ENCODE data around the gene MYEF2.

MYEF2 gene

GRCh38 chr15:48149858-48150257 lies 28.2 kb downstream of the MYEF2 start:
- no peaks in the 10 kb centered on the region for H3K4me1 ChIP-seq (ENCODE audit: control insufficient read depth, insufficient read depth, low read length)
- H3K4me3 ChIP-seq (ENCODE audit: low read length), result no peak overlapping the region
- WGBS (ENCODE audit: insufficient coverage, insufficient read length), result no CpG with 5 or more reads among the region's 4 CpGs
- no peaks in the 10 kb centered on the region for H3K27me3 ChIP-seq (ENCODE audit: control insufficient read depth, insufficient read depth, low read length)
- no peaks in the 10 kb centered on the region; the same call in 1 of the 2 replicates for H3K36me3 ChIP-seq (ENCODE audit: control insufficient read depth, insufficient read depth, low read length)
- DNase-seq (ENCODE audit: low read depth, low spot score), result no peak
- H3K9me3 ChIP-seq (ENCODE audit: control insufficient read depth, insufficient read depth, low read length), result no peaks in the 10 kb centered on the region
- no peak overlapping the region for H3K27ac ChIP-seq (ENCODE audit: low read length)

- H3K9me3 ChIP-seq (ENCODE audit: control insufficient read depth, insufficient read depth, low read length), result no peaks in the 10 kb centered on the region
- no peak overlapping the region for H3K4me3 ChIP-seq (ENCODE audit: low read length)
- H3K4me1 ChIP-seq (ENCODE audit: control insufficient read depth, insufficient read depth, low read length), result no peaks in the 10 kb centered on the region
- DNase-seq (ENCODE audit: low read depth, low spot score), result no peak
- H3K27ac ChIP-seq (ENCODE audit: low read length), result no peak overlapping the region
- H3K36me3 ChIP-seq (ENCODE audit: control insufficient read depth, insufficient read depth, low read length), result no peaks in the 10 kb centered on the region; the same call in 1 of the 2 replicates
- H3K27me3 ChIP-seq (ENCODE audit: control insufficient read depth, insufficient read depth, low read length), result no peaks in the 10 kb centered on the region
Measured at GRCh38 chr15:48147358-48147757, 30.7 kb downstream of the MYEF2 start.

- DNase-seq (ENCODE audit: low read depth, low spot score), result no peak
- Histone ChIP-seq H3K27ac (ENCODE audit: low read length) (no peak overlapping the region), H3K4me3 (ENCODE audit: low read length) (no peak overlapping the region), H3K9me3 (ENCODE audit: control insufficient read depth, insufficient read depth, low read length) (no peaks in the 10 kb centered on the region), H3K4me1 (ENCODE audit: control insufficient read depth, insufficient read depth, low read length) (no peaks in the 10 kb centered on the region), H3K27me3 (ENCODE audit: control insufficient read depth, insufficient read depth, low read length) (no peaks in the 10 kb centered on the region), H3K36me3 (ENCODE audit: control insufficient read depth, insufficient read depth, low read length) (no peaks in the 10 kb centered on the region; the same call in 1 of the 2 replicates)
Measured at GRCh38 chr15:48145923-48146322, 32.2 kb downstream of the MYEF2 start.

GRCh38 chr15:48144889-48145288 lies 33.2 kb downstream of the MYEF2 start:
- no CpG with 5 or more reads among the region's 1 CpG for WGBS (ENCODE audit: insufficient coverage, insufficient read length)

GRCh38 chr15:48143856-48144255 lies 34.2 kb downstream of the MYEF2 start:
- no peak for DNase-seq (ENCODE audit: low read depth, low spot score)
- H3K36me3 ChIP-seq (ENCODE audit: control insufficient read depth, insufficient read depth, low read length), result no peaks in the 10 kb centered on the region; the same call in 1 of the 2 replicates
- no peaks in the 10 kb centered on the region for H3K4me1 ChIP-seq (ENCODE audit: control insufficient read depth, insufficient read depth, low read length)
- H3K4me3 ChIP-seq (ENCODE audit: low read length), result no peak overlapping the region
- no peaks in the 10 kb centered on the region for H3K9me3 ChIP-seq (ENCODE audit: control insufficient read depth, insufficient read depth, low read length)
- WGBS (ENCODE audit: insufficient coverage, insufficient read length), result no CpG with 5 or more reads among the region's 1 CpG
- no peak overlapping the region for H3K27ac ChIP-seq (ENCODE audit: low read length)
- no peaks in the 10 kb centered on the region for H3K27me3 ChIP-seq (ENCODE audit: control insufficient read depth, insufficient read depth, low read length)

More at GRCh38 chr15:48144889-48145288, 33.2 kb downstream of the MYEF2 start:
- Histone ChIP-seq H3K27ac (ENCODE audit: low read length) (no peak overlapping the region), H3K9me3 (ENCODE audit: control insufficient read depth, insufficient read depth, low read length) (no peaks in the 10 kb centered on the region), H3K27me3 (ENCODE audit: control insufficient read depth, insufficient read depth, low read length) (no peaks in the 10 kb centered on the region), H3K4me3 (ENCODE audit: low read length) (no peak overlapping the region), H3K4me1 (ENCODE audit: control insufficient read depth, insufficient read depth, low read length) (no peaks in the 10 kb centered on the region), H3K36me3 (ENCODE audit: control insufficient read depth, insufficient read depth, low read length) (no peaks in the 10 kb centered on the region; the same call in 1 of the 2 replicates)
- no peak for DNase-seq (ENCODE audit: low read depth, low spot score)

GRCh38 chr15:48132874-48133273 lies 45.2 kb downstream of the MYEF2 start:
- H3K9me3 ChIP-seq (ENCODE audit: control insufficient read depth, insufficient read depth, low read length), result no peaks in the 10 kb centered on the region
- no peak for DNase-seq (ENCODE audit: low read depth, low spot score)
- H3K4me3 ChIP-seq (ENCODE audit: low read length), result no peak overlapping the region
- no peak overlapping the region for H3K27ac ChIP-seq (ENCODE audit: low read length)
- no CpG with 5 or more reads among the region's 6 CpGs for WGBS (ENCODE audit: insufficient coverage, insufficient read length)
- no peaks in the 10 kb centered on the region; the same call in 1 of the 2 replicates for H3K4me1 ChIP-seq (ENCODE audit: control insufficient read depth, insufficient read depth, low read length)
- no peaks in the 10 kb centered on the region for H3K27me3 ChIP-seq (ENCODE audit: control insufficient read depth, insufficient read depth, low read length)
- no peaks in the 10 kb centered on the region for H3K36me3 ChIP-seq (ENCODE audit: control insufficient read depth, insufficient read depth, low read length)

- Histone ChIP-seq H3K9me3 (ENCODE audit: control insufficient read depth, insufficient read depth, low read length) (no peaks in the 10 kb centered on the region), H3K36me3 (ENCODE audit: control insufficient read depth, insufficient read depth, low read length) (no peaks in the 10 kb centered on the region), H3K27ac (ENCODE audit: low read length) (no peak overlapping the region), H3K27me3 (ENCODE audit: control insufficient read depth, insufficient read depth, low read length) (no peaks in the 10 kb centered on the region), H3K4me1 (ENCODE audit: control insufficient read depth, insufficient read depth, low read length) (no peaks in the 10 kb centered on the region; the same call in 1 of the 2 replicates), H3K4me3 (ENCODE audit: low read length) (no peak overlapping the region)
- no peak for DNase-seq (ENCODE audit: low read depth, low spot score)
Measured at GRCh38 chr15:48131324-48131723, 46.8 kb downstream of the MYEF2 start.

- no CpG with 5 or more reads among the region's 6 CpGs for WGBS (ENCODE audit: insufficient coverage, insufficient read length)
- no peak overlapping the region for H3K4me3 ChIP-seq (ENCODE audit: low read length)
- peaks cover 1% of the 10 kb centered on the region; the same call in 1 of the 2 replicates for H3K4me1 ChIP-seq (ENCODE audit: control insufficient read depth, insufficient read depth, low read length)
- no peaks in the 10 kb centered on the region for H3K9me3 ChIP-seq (ENCODE audit: control insufficient read depth, insufficient read depth, low read length)
- no peaks in the 10 kb centered on the region for H3K27me3 ChIP-seq (ENCODE audit: control insufficient read depth, insufficient read depth, low read length)
- no peaks in the 10 kb centered on the region for H3K36me3 ChIP-seq (ENCODE audit: control insufficient read depth, insufficient read depth, low read length)
- no peak overlapping the region for H3K27ac ChIP-seq (ENCODE audit: low read length)
- DNase-seq (ENCODE audit: low read depth, low spot score), result no peak
Measured at GRCh38 chr15:48126667-48127355, 51.3 kb downstream of the MYEF2 start.

GRCh38 chr15:48121849-48122248 lies 56.2 kb downstream of the MYEF2 start:
- no peaks in the 10 kb centered on the region for H3K9me3 ChIP-seq (ENCODE audit: control insufficient read depth, insufficient read depth, low read length)

GRCh38 chr15:48120745-48121144 lies 57.4 kb downstream of the MYEF2 start, which contains the start of gene SLC24A5:
Gene SLC24A5, plus strand, starts transcription at chr15:48120990. Its CDS starts 55 bp downstream, at chr15:48121045.
- H3K4me3 ChIP-seq (ENCODE audit: low read length), result no peak within 1 kb of the TSS
- H3K9me3 ChIP-seq (ENCODE audit: control insufficient read depth, insufficient read depth, low read length), result no peaks in the 10 kb centered on the region
- no peak within 1 kb of the TSS for H3K27ac ChIP-seq (ENCODE audit: low read length)
- 0 out of 2 replicates have a peak, but pooled peaks cover 1% of the 10 kb centered on the region for H3K4me1 ChIP-seq (ENCODE audit: control insufficient read depth, insufficient read depth, low read length)
- no peaks in the 10 kb centered on the region for H3K27me3 ChIP-seq (ENCODE audit: control insufficient read depth, insufficient read depth, low read length)
- no CpG with 5 or more reads among the region's 6 CpGs for WGBS (ENCODE audit: insufficient coverage, insufficient read length)
- H3K36me3 ChIP-seq (ENCODE audit: control insufficient read depth, insufficient read depth, low read length), result no peaks in the 10 kb centered on the region
- no peak for DNase-seq (ENCODE audit: low read depth, low spot score)

More at GRCh38 chr15:48121849-48122248, 56.2 kb downstream of the MYEF2 start:
- no CpG with 5 or more reads among the region's 8 CpGs for WGBS (ENCODE audit: insufficient coverage, insufficient read length)
- H3K4me1 ChIP-seq (ENCODE audit: control insufficient read depth, insufficient read depth, low read length), result 0 out of 2 replicates have a peak, but pooled peaks cover 1% of the 10 kb centered on the region
- H3K27ac ChIP-seq (ENCODE audit: low read length), result no peak overlapping the region
- no peaks in the 10 kb centered on the region for H3K27me3 ChIP-seq (ENCODE audit: control insufficient read depth, insufficient read depth, low read length)
- no peaks in the 10 kb centered on the region for H3K36me3 ChIP-seq (ENCODE audit: control insufficient read depth, insufficient read depth, low read length)
- H3K4me3 ChIP-seq (ENCODE audit: low read length), result no peak overlapping the region
- DNase-seq (ENCODE audit: low read depth, low spot score), result no peak

GRCh38 chr15:48119277-48119676 lies 58.8 kb downstream of the MYEF2 start:
- Histone ChIP-seq H3K27me3 (ENCODE audit: control insufficient read depth, insufficient read depth, low read length) (no peaks in the 10 kb centered on the region), H3K4me1 (ENCODE audit: control insufficient read depth, insufficient read depth, low read length) (0 out of 2 replicates have a peak, but pooled peaks cover 1% of the 10 kb centered on the region), H3K27ac (ENCODE audit: low read length) (no peak overlapping the region), H3K36me3 (ENCODE audit: control insufficient read depth, insufficient read depth, low read length) (no peaks in the 10 kb centered on the region), H3K9me3 (ENCODE audit: control insufficient read depth, insufficient read depth, low read length) (no peaks in the 10 kb centered on the region), H3K4me3 (ENCODE audit: low read length) (no peak overlapping the region)
- WGBS (ENCODE audit: insufficient coverage, insufficient read length), result no CpG with 5 or more reads among the region's 5 CpGs
- no peak for DNase-seq (ENCODE audit: low read depth, low spot score)
